ENCODE measurements around the gene GREM2.

GRCh38 chr1:240649733-240650721, 38.1 kb upstream of the GREM2 start:
- no peak for TF ChIP-seq CTCF (conservative IDR thresholded peaks at IDR 0.05; ENCODE audit: low read length)
- no peak for TF ChIP-seq EZH2phosphoT487 (IDR thresholded peaks at IDR 0.05; ENCODE audit: borderline replicate concordance)

Data from Loucy (cell line).